Peyer's patch (tissue), 4 donors: Measurements from ENCODE around the gene CDC42. TPM values are rescaled to one million over a fixed set of nuclear protein-coding genes. Genes with fewer than 3 reads are reported as not detected.
A peak's percentile ranks its signal among the peaks of the same experiment; 100 is the strongest.
"Not testable (repeated sequence)": the region's sequence is repeated elsewhere in the genome, so short reads cannot be mapped to it uniquely, and the experiment has no call there.

Experiments used
- DNase-seq, 3 donors: peaks; one replicate each; pipeline ENCODE4 v3.0.0-alpha.2; 2017 to 2019
- H3K27ac ChIP-seq, 4 donors: fragments of 200-600 bp; sonication (generic); one replicate each; pipeline ENCODE4 v1.5.1; 2016 to 2019
- H3K27me3 ChIP-seq, 2 donors: fragments of 200-600 bp; sonication (generic); one replicate each; pipeline ENCODE4 v1.5.1; 2019
- H3K36me3 ChIP-seq, 3 donors: fragments of 200-600 bp; sonication (generic); one replicate each; pipeline ENCODE4 v1.5.1; 2016 to 2019
- H3K4me1 ChIP-seq, 4 donors: fragments of 200-600 bp; sonication (generic); one replicate each; pipeline ENCODE4 v1.5.1; 2016 to 2019
- H3K4me3 ChIP-seq, 4 donors: fragments of 200-600 bp; sonication (generic); 1 replicate in 3 of 4; 2 replicates in 1 of 4; pipeline ENCODE4 v1.5.1; 2016 to 2019; ENCODE audit warnings: mild to moderate bottlenecking in 1 of 4
- H3K9me3 ChIP-seq, 4 donors: fragments of 200-600 bp; sonication (generic); one replicate each; pipeline ENCODE4 v1.5.1; 2016 to 2019; ENCODE audit warnings: mild to moderate bottlenecking in 1 of 4
- CTCF ChIP-seq, 6 experiments: fragments of 450-650 bp in 4 of 6; fragments of 200-600 bp in 2 of 6; sonication (generic) in 1 of 6; IDR thresholded peaks; one replicate each; pipeline ENCODE4 v1.5.1; 2017 to 2019; ENCODE audit warnings: antibody characterized with exemption in 6 of 6, mild to moderate bottlenecking in 3 of 6, moderate library complexity in 1 of 6
- POLR2A ChIP-seq, 2 donors: fragments of 450-650 bp; IDR thresholded peaks; one replicate each; pipeline ENCODE4 v1.5.1; 2017; ENCODE audit warnings: antibody characterized with exemption in 2 of 2, mild to moderate bottlenecking in 2 of 2, moderate library complexity in 2 of 2
- total RNA-seq, 4 donors: library from RNA; depleted of rRNA; stranded (reverse); fragments of >200 nt; gene quantifications; one replicate each; pipeline ENCODE4 v1.1.0, GENCODE V29; 2016

CDC42 gene
- total RNA-seq, result 100 to 1,000 TPM in 3 of 4 donors, 10 to 100 TPM in 1; 89.6 to 224 (median 157) TPM

- no peaks in the 10 kb centered on the region for H3K27me3 ChIP-seq
- H3K36me3 ChIP-seq, result no peaks in the 10 kb centered on the region
- H3K27ac ChIP-seq, result peak within 1 kb of the TSS; percentile 98 to 100 (median 100)
- peak; percentile 96 to 99 (median 97) for DNase-seq
- peaks cover 0 to 32% (median 6%) of the 10 kb centered on the region in 4 donors for H3K4me1 ChIP-seq
- TF ChIP-seq POLR2A (IDR thresholded peaks at IDR 0.05), result peak; percentile 97 to 99
- TF ChIP-seq CTCF (IDR thresholded peaks at IDR 0.05), result no peak
- peak within 1 kb of the TSS; percentile 69 to 100 (median 99) for H3K4me3 ChIP-seq
- no peaks in the 10 kb centered on the region for H3K9me3 ChIP-seq
Measured at GRCh38 chr1:22052115-22053016, at the start of gene CDC42. TSS of gene CDC42 (plus strand) at chr1:22052709. CDS start at chr1:22078479, 25,770 bp downstream.

GRCh38 chr1:22002875-22003274 is 49.6 kb upstream of the CDC42 start:
- peak in 1 of 3 donors; percentile 21 for DNase-seq
- not testable (repeated sequence) for H3K36me3 ChIP-seq, H3K27me3 ChIP-seq, H3K4me3 ChIP-seq, H3K27ac ChIP-seq, H3K9me3 ChIP-seq, H3K4me1 ChIP-seq

GRCh38 chr1:22003959-22004358 is 48.5 kb upstream of the CDC42 start:
- not testable (repeated sequence) for H3K27ac ChIP-seq, H3K36me3 ChIP-seq, H3K9me3 ChIP-seq, H3K4me1 ChIP-seq, DNase-seq, H3K27me3 ChIP-seq, H3K4me3 ChIP-seq

- DNase-seq, result peak in 1 of 3 donors; percentile 71
- not testable (repeated sequence) for H3K4me1 ChIP-seq, H3K27ac ChIP-seq, H3K36me3 ChIP-seq, H3K4me3 ChIP-seq, H3K27me3 ChIP-seq, H3K9me3 ChIP-seq
- TF ChIP-seq CTCF (IDR thresholded peaks at IDR 0.05), result peak in 3 of 6 experiments; percentile 11 to 46 (median 46)
Measured at GRCh38 chr1:22005261-22006149, 47.0 kb upstream of the CDC42 start.

- not testable (repeated sequence) for H3K4me1 ChIP-seq, H3K36me3 ChIP-seq, H3K4me3 ChIP-seq, H3K27ac ChIP-seq, H3K9me3 ChIP-seq, H3K27me3 ChIP-seq
- DNase-seq, result peak in 1 of 3 donors; percentile 26
Measured at GRCh38 chr1:22006736-22007135, 45.8 kb upstream of the CDC42 start.

GRCh38 chr1:22007262-22007661 is 45.2 kb upstream of the CDC42 start:
- not testable (repeated sequence) for H3K27ac ChIP-seq, H3K27me3 ChIP-seq, H3K9me3 ChIP-seq, H3K4me3 ChIP-seq, H3K36me3 ChIP-seq, H3K4me1 ChIP-seq
- DNase-seq, result peak in 1 of 3 donors; percentile 45

- not testable (repeated sequence) for H3K27me3 ChIP-seq, H3K4me1 ChIP-seq, H3K4me3 ChIP-seq, H3K9me3 ChIP-seq, H3K36me3 ChIP-seq, H3K27ac ChIP-seq
- DNase-seq, result peak in 1 of 3 donors; percentile 30
Measured at GRCh38 chr1:22009566-22009965, 42.9 kb upstream of the CDC42 start.

GRCh38 chr1:22012752-22013151 is 39.8 kb upstream of the CDC42 start:
- not testable (repeated sequence) for H3K27me3 ChIP-seq, DNase-seq, H3K27ac ChIP-seq, H3K4me3 ChIP-seq, H3K4me1 ChIP-seq, H3K9me3 ChIP-seq, H3K36me3 ChIP-seq

- not testable (repeated sequence) for H3K4me1 ChIP-seq, H3K27me3 ChIP-seq, H3K27ac ChIP-seq, H3K9me3 ChIP-seq, H3K4me3 ChIP-seq, H3K36me3 ChIP-seq
- peak in 1 of 3 donors; percentile 28 for DNase-seq
Measured at GRCh38 chr1:22014575-22015206, 37.8 kb upstream of the CDC42 start.
